Stimulated activated CD8-positive, alpha-beta memory T cell treated with anti-CD3 and anti-CD28 coated beads, Interleukin-12 subunit alpha, Interleukin-12 subunit beta, amount 100 ng/mL, for 24 hours (primary cell): ENCODE data around the gene TMEM86A.
"Not testable (repeated sequence)": the region's sequence is repeated elsewhere in the genome, so short reads cannot be mapped to it uniquely, and the experiment has no call there.

Source experiments
- DNase-seq: peaks from one replicate; pipeline ENCODE4 v3.0.0-alpha.2; 2020; ENCODE audit errors: extremely low read depth

TMEM86A gene

GRCh38 chr11:18698341-18699268 lies at the start of gene TMEM86A:
TSS of gene TMEM86A (plus strand) at chr11:18698779. CDS start at chr11:18698887, 108 bp downstream.
- DNase-seq: peak; percentile 76

- DNase-seq: no peak
Observed at GRCh38 chr11:18650353-18650752, 48.2 kb upstream of the TMEM86A start.

GRCh38 chr11:18650859-18651557 lies 47.6 kb upstream of the TMEM86A start:
- DNase-seq: no peak

GRCh38 chr11:18657673-18658072 lies 40.9 kb upstream of the TMEM86A start:
- no peak for DNase-seq

GRCh38 chr11:18665353-18665872 lies 33.2 kb upstream of the TMEM86A start:
- DNase-seq: not testable (repeated sequence)

- no peak for DNase-seq
Observed at GRCh38 chr11:18668131-18668530, 30.4 kb upstream of the TMEM86A start.

- DNase-seq: no peak
Observed at GRCh38 chr11:18669219-18669596, 29.4 kb upstream of the TMEM86A start.

GRCh38 chr11:18669711-18670110 lies 28.9 kb upstream of the TMEM86A start:
- no peak for DNase-seq

GRCh38 chr11:18671246-18671645 lies 27.3 kb upstream of the TMEM86A start:
- DNase-seq: no peak

- peak; percentile 3 for DNase-seq
Observed at GRCh38 chr11:18672209-18672608, 26.4 kb upstream of the TMEM86A start.

GRCh38 chr11:18676803-18677202 lies 21.8 kb upstream of the TMEM86A start:
- no peak for DNase-seq

- DNase-seq: no peak
Observed at GRCh38 chr11:18677560-18677959, 21.0 kb upstream of the TMEM86A start.

- not testable (repeated sequence) for DNase-seq
Observed at GRCh38 chr11:18681949-18682348, 16.6 kb upstream of the TMEM86A start.

GRCh38 chr11:18682466-18682865 lies 16.1 kb upstream of the TMEM86A start:
- no peak for DNase-seq

- no peak for DNase-seq
Observed at GRCh38 chr11:18684267-18684666, 14.3 kb upstream of the TMEM86A start.

GRCh38 chr11:18691467-18692140 lies 7.0 kb upstream of the TMEM86A start:
- DNase-seq: not testable (repeated sequence)

GRCh38 chr11:18692941-18693760 lies 5.4 kb upstream of the TMEM86A start:
- no peak for DNase-seq

GRCh38 chr11:18696638-18697225 lies 1.8 kb upstream of the TMEM86A start:
- no peak for DNase-seq

- DNase-seq: no peak
Observed at GRCh38 chr11:18697576-18697975, 1.0 kb upstream of the TMEM86A start.

GRCh38 chr11:18699269-18699596 lies 654 bp downstream of the TMEM86A start:
- DNase-seq: no peak

- no peak for DNase-seq
Observed at GRCh38 chr11:18699848-18700261, 1.3 kb downstream of the TMEM86A start.
